Calu3 (cell line): ENCODE data around the gene TSNAXIP1. TPM values are rescaled to one million over a fixed set of nuclear protein-coding genes. Genes with fewer than 3 reads are reported as not detected.

Source experiments
- BruUV-seq: library from RNA; stranded (reverse); fragments of 400-500 nt; replicated peaks from 2 replicates; lab custom pipeline; 2021; lab: Mats Ljungman, UMichigan
- CTCF ChIA-PET: fragments of 300-600 bp; sonication (Branson Sonifier 250); formaldehyde crosslinking; loops from one replicate; lab custom pipeline; 2022; ENCODE audit warnings: antibody characterized with exemption; lab: Charles Lee
- DNase-seq: peaks from one replicate; pipeline ENCODE4 v3.0.0; 2022
- H3K27ac Mint-ChIP-seq: one replicate; pipeline ENCODE4 v1.8.0; 2022; ENCODE audit warnings: mixed read lengths; ENCODE audit not compliant: unreplicated experiment
- H3K27me3 Mint-ChIP-seq: one replicate; pipeline ENCODE4 v1.8.0; 2022; ENCODE audit warnings: mixed read lengths; ENCODE audit not compliant: unreplicated experiment
- H3K36me3 Mint-ChIP-seq: one replicate; pipeline ENCODE4 v1.8.0; 2022; ENCODE audit warnings: mild to moderate bottlenecking, moderate library complexity, mixed read lengths; ENCODE audit not compliant: insufficient read depth, unreplicated experiment
- H3K4me1 Mint-ChIP-seq: one replicate; pipeline ENCODE4 v1.8.0; 2022; ENCODE audit warnings: mild to moderate bottlenecking, low read depth, mixed read lengths; ENCODE audit not compliant: unreplicated experiment
- H3K4me3 Mint-ChIP-seq: one replicate; pipeline ENCODE4 v1.8.0; 2022; ENCODE audit warnings: mild to moderate bottlenecking, low read depth, moderate library complexity, mixed read lengths; ENCODE audit not compliant: unreplicated experiment
- H3K9me3 Mint-ChIP-seq: one replicate; pipeline ENCODE4 v1.8.0; 2022; ENCODE audit warnings: low read depth, mixed read lengths; ENCODE audit not compliant: unreplicated experiment
- CTCF ChIP-seq: fragments of 200-600 bp; IDR thresholded peaks from one replicate; pipeline ENCODE4 v1.8.0; 2022; ENCODE audit warnings: antibody characterized with exemption; ENCODE audit not compliant: unreplicated experiment
- intact Hi-C: fragments of 100-400 bp; cut with micrococcal nuclease; formaldehyde crosslinking; loops from one replicate; pipeline ENCODE4 v1.10.0; 2022; ENCODE audit not compliant: unreplicated experiment
- total RNA-seq: library from RNA; stranded (reverse); gene quantifications from 2 replicates; pipeline ENCODE4 v1.2.3, GENCODE V29; 2022

The TSNAXIP1 gene
- total RNA-seq, 1 experiment from 2014 or later = 1.0 TPM

DNA sequence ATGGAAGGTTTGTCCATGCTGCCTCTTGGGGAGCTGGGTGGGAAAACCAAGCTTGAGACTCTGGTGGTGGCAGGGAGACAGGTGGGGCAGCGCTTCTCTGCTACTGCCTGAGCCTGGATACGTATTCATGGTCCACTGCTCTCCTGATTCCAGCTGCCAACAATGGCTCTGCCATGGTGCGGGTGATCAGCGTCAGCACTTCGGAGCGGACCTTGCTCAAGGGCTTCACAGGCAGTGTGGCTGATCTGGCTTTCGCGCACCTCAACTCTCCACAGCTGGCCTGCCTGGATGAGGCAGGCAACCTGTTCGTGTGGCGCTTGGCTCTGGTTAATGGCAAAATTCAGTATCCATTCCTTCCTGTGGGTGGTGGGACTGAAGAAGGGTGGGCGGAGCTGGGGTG lies 70.4 kb downstream of the TSNAXIP1 start:
- TF ChIP-seq CTCF = no peak
- Mint-ChIP-seq H3K27me3 (no peaks in the 10 kb centered on the region), H3K9me3 (no peaks in the 10 kb centered on the region), H3K4me1 (peaks cover 24% of the 10 kb centered on the region), H3K27ac (no peak overlapping the region), H3K4me3 (no peak overlapping the region), H3K36me3 (peaks cover 66% of the 10 kb centered on the region)
- no TSS peak for BruUV-seq
- intact Hi-C loops = no loop called here
- no peak for DNase-seq
- CTCF ChIA-PET = no interaction called here

Other genes starting within 250 kb of the TSNAXIP1 start
- gene CTCF, start 244.4 kb upstream of the TSNAXIP1 start, total RNA-seq = 50.9 and 52.1 TPM in 2 replicates
- gene CARMIL2, start 161.7 kb upstream of the TSNAXIP1 start, total RNA-seq = 4.4 and 4.9 TPM in 2 replicates
- gene ACD, start 146.6 kb upstream of the TSNAXIP1 start, total RNA-seq = 44.0 and 49.9 TPM in 2 replicates
- gene PARD6A, start 145.9 kb upstream of the TSNAXIP1 start, total RNA-seq = 9.5 and 12.3 TPM in 2 replicates
- gene ENKD1, start 140.1 kb upstream of the TSNAXIP1 start, total RNA-seq = 22.6 and 23.0 TPM in 2 replicates
- gene C16orf86, start 140.1 kb upstream of the TSNAXIP1 start, total RNA-seq = 0.66 and 0.68 TPM in 2 replicates
- gene GFOD2, start 87.6 kb upstream of the TSNAXIP1 start, total RNA-seq = 23.9 and 25.6 TPM in 2 replicates
- 25.5 and 28.2 TPM in 2 replicates for gene RANBP10, start 329 bp upstream of the TSNAXIP1 start, total RNA-seq
- 38.3 and 39.1 TPM in 2 replicates for gene THAP11, start 35.4 kb downstream of the TSNAXIP1 start, total RNA-seq
- 210 and 224 TPM in 2 replicates for gene NUTF2, start 40.0 kb downstream of the TSNAXIP1 start, total RNA-seq
- gene CENPT, start 40.8 kb downstream of the TSNAXIP1 start, total RNA-seq = 46.8 and 54.3 TPM in 2 replicates
- 85.8 and 88.1 TPM in 2 replicates for gene EDC4, start 66.2 kb downstream of the TSNAXIP1 start, total RNA-seq
- gene NRN1L, start 78.0 kb downstream of the TSNAXIP1 start, total RNA-seq = not detected in 2 replicates
- 41.7 and 49.4 TPM in 2 replicates for gene PSKH1, start 86.4 kb downstream of the TSNAXIP1 start, total RNA-seq
- 2.6 and 3.4 TPM in 2 replicates for gene CTRL, start 125.0 kb downstream of the TSNAXIP1 start, total RNA-seq
- gene PSMB10, start 130.0 kb downstream of the TSNAXIP1 start, total RNA-seq = 79.3 and 103 TPM in 2 replicates
- gene LCAT, start 137.2 kb downstream of the TSNAXIP1 start, total RNA-seq = 14.7 and 15.2 TPM in 2 replicates
- 31.7 and 38.0 TPM in 2 replicates for gene SLC12A4, start 161.7 kb downstream of the TSNAXIP1 start, total RNA-seq
- not detected in 2 replicates for gene DPEP3, start 173.6 kb downstream of the TSNAXIP1 start, total RNA-seq
- not detected in 2 replicates for gene DPEP2, start 192.6 kb downstream of the TSNAXIP1 start, total RNA-seq
- not detected in 2 replicates for gene DPEP2NB, start 209.0 kb downstream of the TSNAXIP1 start, total RNA-seq
- gene DDX28, start 216.3 kb downstream of the TSNAXIP1 start, total RNA-seq = 16.8 and 21.5 TPM in 2 replicates
- 31.7 and 33.5 TPM in 2 replicates for gene DUS2, start 216.4 kb downstream of the TSNAXIP1 start, total RNA-seq